ENCODE results near the gene DCTN4. TPM values are rescaled to one million over a fixed set of nuclear protein-coding genes. Genes with fewer than 3 reads are reported as not detected.

The DCTN4 gene
- total RNA-seq, 1 experiment from 2014 or later, result 40.5 TPM

DNA sequence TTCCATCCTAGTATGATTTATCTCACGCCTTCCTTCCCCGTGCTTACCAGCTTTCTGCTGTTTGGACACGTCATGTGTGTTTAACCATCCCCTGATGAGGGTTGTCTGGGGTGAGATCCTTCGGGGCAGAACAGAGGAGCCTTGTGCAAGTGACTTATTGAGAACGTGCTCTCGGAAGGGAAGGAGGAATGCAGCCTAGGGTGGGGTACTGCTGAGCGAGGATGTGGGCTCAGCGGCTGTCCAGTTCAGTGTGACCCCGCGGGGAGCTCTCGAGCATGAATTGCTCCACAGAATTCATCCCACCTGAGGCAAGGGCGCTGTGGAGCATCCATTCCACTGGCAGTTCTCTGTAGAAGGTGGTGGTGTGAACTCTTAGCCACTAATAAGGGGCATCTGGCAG, 93.8 kb downstream of the DCTN4 start:
- no peak overlapping the region for H3K4me3 ChIP-seq (ENCODE audit: low read length)
- no peaks in the 10 kb centered on the region for H3F3A ChIP-seq (ENCODE audit: low read length, unreplicated experiment)
- no peaks in the 10 kb centered on the region; the same call in 1 of the 2 replicates for H3K27me3 ChIP-seq (ENCODE audit: low read length)
- no peaks in the 10 kb centered on the region for H3K79me2 ChIP-seq (ENCODE audit: low read length)
- no peak overlapping the region for H2AFZ ChIP-seq (ENCODE audit: low read length)
- ChIA-PET POLR2A (ENCODE audit: unreplicated experiment) (no interaction called here), CTCF (no interaction called here)
- no peak for DNase-seq
- no peaks in the 10 kb centered on the region for H3K4me1 ChIP-seq (ENCODE audit: insufficient read depth, low read length)
- no TSS peak for BruUV-seq (replicated peaks)
- H3K4me2 ChIP-seq (ENCODE audit: low read length), result no peak overlapping the region
- no peak overlapping the region for H3K27ac ChIP-seq (ENCODE audit: low read length)
- TF ChIP-seq, protein P1, sequence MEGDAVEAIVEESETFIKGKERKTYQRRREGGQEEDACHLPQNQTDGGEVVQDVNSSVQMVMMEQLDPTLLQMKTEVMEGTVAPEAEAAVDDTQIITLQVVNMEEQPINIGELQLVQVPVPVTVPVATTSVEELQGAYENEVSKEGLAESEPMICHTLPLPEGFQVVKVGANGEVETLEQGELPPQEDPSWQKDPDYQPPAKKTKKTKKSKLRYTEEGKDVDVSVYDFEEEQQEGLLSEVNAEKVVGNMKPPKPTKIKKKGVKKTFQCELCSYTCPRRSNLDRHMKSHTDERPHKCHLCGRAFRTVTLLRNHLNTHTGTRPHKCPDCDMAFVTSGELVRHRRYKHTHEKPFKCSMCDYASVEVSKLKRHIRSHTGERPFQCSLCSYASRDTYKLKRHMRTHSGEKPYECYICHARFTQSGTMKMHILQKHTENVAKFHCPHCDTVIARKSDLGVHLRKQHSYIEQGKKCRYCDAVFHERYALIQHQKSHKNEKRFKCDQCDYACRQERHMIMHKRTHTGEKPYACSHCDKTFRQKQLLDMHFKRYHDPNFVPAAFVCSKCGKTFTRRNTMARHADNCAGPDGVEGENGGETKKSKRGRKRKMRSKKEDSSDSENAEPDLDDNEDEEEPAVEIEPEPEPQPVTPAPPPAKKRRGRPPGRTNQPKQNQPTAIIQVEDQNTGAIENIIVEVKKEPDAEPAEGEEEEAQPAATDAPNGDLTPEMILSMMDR (conservative IDR thresholded peaks at IDR 0.05; ENCODE audit: low read depth, low read length), result no peak
- TF ChIP-seq EZH2phosphoT487 (IDR thresholded peaks at IDR 0.05; ENCODE audit: borderline replicate concordance, low read length), result no peak
- no peak for TF ChIP-seq EZH2 (IDR thresholded peaks at IDR 0.05; ENCODE audit: low read length, unreplicated experiment)
- no peak for ATAC-seq
- intact Hi-C loops (cut with micrococcal nuclease), result no loop called here
- no peak overlapping the region for H3K9ac ChIP-seq (ENCODE audit: low read length)
- no peaks in the 10 kb centered on the region for H3K9me2 ChIP-seq (replicated peaks; ENCODE audit: low read length)
- H4K20me1 ChIP-seq (ENCODE audit: low read length), result no peaks in the 10 kb centered on the region
- no peaks in the 10 kb centered on the region for H3K9me3 ChIP-seq (ENCODE audit: low read length)
- H3K36me3 ChIP-seq (ENCODE audit: low read depth, low read length), result no peaks in the 10 kb centered on the region

DNA sequence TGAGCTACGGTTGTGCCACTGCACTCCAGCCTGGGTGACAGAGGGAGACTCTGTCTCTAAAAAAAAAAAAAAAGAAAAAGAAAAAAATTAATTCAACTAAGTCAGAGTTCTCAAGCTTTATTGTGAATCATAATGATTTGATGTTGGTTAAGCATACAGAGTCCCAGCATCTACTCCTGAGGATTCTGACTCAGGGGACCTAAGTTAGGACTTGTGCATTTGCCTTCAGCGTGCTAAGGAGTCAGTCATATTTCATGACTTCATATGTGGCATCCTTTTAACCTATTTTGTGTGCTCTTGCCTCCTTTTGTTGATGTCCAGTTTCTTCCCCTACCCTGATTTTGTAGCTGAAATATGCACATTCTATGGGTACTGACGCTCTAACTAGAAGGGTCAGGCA, 94.9 kb downstream of the DCTN4 start:
- H3K27me3 ChIP-seq (ENCODE audit: low read length), result no peaks in the 10 kb centered on the region; the same call in 1 of the 2 replicates

More for the DNA sequence above, 94.9 kb downstream of the DCTN4 start:
- no TSS peak for BruUV-seq (replicated peaks)
- no peak for DNase-seq
- Histone ChIP-seq H3K36me3 (ENCODE audit: low read depth, low read length) (no peaks in the 10 kb centered on the region), H3K9me2 (replicated peaks; ENCODE audit: low read length) (no peaks in the 10 kb centered on the region), H2AFZ (ENCODE audit: low read length) (no peak overlapping the region), H3K4me1 (ENCODE audit: insufficient read depth, low read length) (no peaks in the 10 kb centered on the region), H3K9me3 (ENCODE audit: low read length) (no peaks in the 10 kb centered on the region), H3K79me2 (ENCODE audit: low read length) (no peaks in the 10 kb centered on the region), H3K9ac (ENCODE audit: low read length) (no peak overlapping the region), H3F3A (ENCODE audit: low read length, unreplicated experiment) (no peaks in the 10 kb centered on the region), H3K27ac (ENCODE audit: low read length) (no peak overlapping the region), H3K4me2 (ENCODE audit: low read length) (no peak overlapping the region), H3K4me3 (ENCODE audit: low read length) (no peak overlapping the region), H4K20me1 (ENCODE audit: low read length) (no peaks in the 10 kb centered on the region)
- no peak for TF ChIP-seq EZH2 (IDR thresholded peaks at IDR 0.05; ENCODE audit: low read length, unreplicated experiment)
- TF ChIP-seq EZH2phosphoT487 (IDR thresholded peaks at IDR 0.05; ENCODE audit: borderline replicate concordance, low read length), result no peak
- TF ChIP-seq, protein P1 (conservative IDR thresholded peaks at IDR 0.05; ENCODE audit: low read depth, low read length), result no peak
- intact Hi-C loops (cut with micrococcal nuclease), result no loop called here
- ChIA-PET POLR2A (ENCODE audit: unreplicated experiment) (no interaction called here), CTCF (no interaction called here)
- ATAC-seq, result no peak

All from PC-3 (cell line).